Midbrain (tissue), 1 donor: ENCODE results near the gene AGL.
"Not testable (repeated sequence)": the region's sequence is repeated elsewhere in the genome, so short reads cannot be mapped to it uniquely, and the experiment has no call there.

Source experiments
- DNase-seq: peaks from one replicate; lab custom pipeline; 2025; lab: John Stamatoyannopoulos, UW

The AGL gene

GRCh38 chr1:99849744-99850458, at the start of gene AGL:
Gene AGL (plus strand): TSS chr1:99850361. CDS start chr1:99851043, 682 bp downstream.
- peak; percentile 79 for DNase-seq

GRCh38 chr1:99801584-99801983, 48.6 kb upstream of the AGL start:
- DNase-seq = no peak

- DNase-seq = no peak
Measured at GRCh38 chr1:99806882-99807281, 43.3 kb upstream of the AGL start.

GRCh38 chr1:99808391-99809115, 41.6 kb upstream of the AGL start:
- peak; percentile 81 for DNase-seq

GRCh38 chr1:99811075-99811474, 39.1 kb upstream of the AGL start:
- DNase-seq = no peak

GRCh38 chr1:99811747-99812146, 38.4 kb upstream of the AGL start:
- DNase-seq = no peak

GRCh38 chr1:99814373-99814900, 35.7 kb upstream of the AGL start:
- DNase-seq = no peak

- no peak for DNase-seq
Measured at GRCh38 chr1:99816656-99817055, 33.5 kb upstream of the AGL start.

GRCh38 chr1:99818063-99818699, 32.0 kb upstream of the AGL start:
- DNase-seq = no peak

GRCh38 chr1:99820546-99820945, 29.6 kb upstream of the AGL start:
- DNase-seq = no peak

GRCh38 chr1:99825098-99825497, 25.1 kb upstream of the AGL start:
- no peak for DNase-seq

- no peak for DNase-seq
Measured at GRCh38 chr1:99825702-99826101, 24.5 kb upstream of the AGL start.

- DNase-seq = no peak
Measured at GRCh38 chr1:99827970-99828369, 22.2 kb upstream of the AGL start.

GRCh38 chr1:99829269-99829668, 20.9 kb upstream of the AGL start:
- no peak for DNase-seq

- not testable (repeated sequence) for DNase-seq
Measured at GRCh38 chr1:99833911-99834310, 16.2 kb upstream of the AGL start.

GRCh38 chr1:99836171-99837103, 13.7 kb upstream of the AGL start:
- not testable (repeated sequence) for DNase-seq

GRCh38 chr1:99840353-99840752, 9.8 kb upstream of the AGL start:
- DNase-seq = not testable (repeated sequence)

GRCh38 chr1:99843760-99844159, 6.4 kb upstream of the AGL start:
- peak; percentile 40 for DNase-seq

GRCh38 chr1:99845201-99845600, 5.0 kb upstream of the AGL start:
- DNase-seq = not testable (repeated sequence)

- DNase-seq = no peak
Measured at GRCh38 chr1:99849413-99849743, 783 bp upstream of the AGL start.

- peak; percentile 58 for DNase-seq
Measured at GRCh38 chr1:99850459-99851291, 514 bp downstream of the AGL start.
